Frontal cortex (tissue), 4 donors: ENCODE data around the gene TGFBRAP1. TPM values are rescaled to one million over a fixed set of nuclear protein-coding genes. Genes with fewer than 3 reads are reported as not detected.
"Not testable (repeated sequence)": the region's sequence is repeated elsewhere in the genome, so short reads cannot be mapped to it uniquely, and the experiment has no call there.

Source experiments
- DNase-seq, 2 donors: peaks; one replicate each; pipeline ENCODE4 v3.0.0; 2012; ENCODE audit warnings: low spot score in 2 of 2
- FAIRE-seq: peaks from 2 replicates; lab custom pipeline; 2012; peaks lifted over from hg19 to GRCh38; lab: Jason Lieb, UNC
- total RNA-seq: library from RNA; depleted of rRNA; stranded (reverse); fragments of >200 nt; gene quantifications from one replicate; pipeline ENCODE4 v1.2.3, GENCODE V29; 2014
- donor health status: control.
- donor health status: control.
- donor health status: control.

TGFBRAP1 gene
- total RNA-seq, 1 donor from 2014 or later, result 20.4 TPM

DNA sequence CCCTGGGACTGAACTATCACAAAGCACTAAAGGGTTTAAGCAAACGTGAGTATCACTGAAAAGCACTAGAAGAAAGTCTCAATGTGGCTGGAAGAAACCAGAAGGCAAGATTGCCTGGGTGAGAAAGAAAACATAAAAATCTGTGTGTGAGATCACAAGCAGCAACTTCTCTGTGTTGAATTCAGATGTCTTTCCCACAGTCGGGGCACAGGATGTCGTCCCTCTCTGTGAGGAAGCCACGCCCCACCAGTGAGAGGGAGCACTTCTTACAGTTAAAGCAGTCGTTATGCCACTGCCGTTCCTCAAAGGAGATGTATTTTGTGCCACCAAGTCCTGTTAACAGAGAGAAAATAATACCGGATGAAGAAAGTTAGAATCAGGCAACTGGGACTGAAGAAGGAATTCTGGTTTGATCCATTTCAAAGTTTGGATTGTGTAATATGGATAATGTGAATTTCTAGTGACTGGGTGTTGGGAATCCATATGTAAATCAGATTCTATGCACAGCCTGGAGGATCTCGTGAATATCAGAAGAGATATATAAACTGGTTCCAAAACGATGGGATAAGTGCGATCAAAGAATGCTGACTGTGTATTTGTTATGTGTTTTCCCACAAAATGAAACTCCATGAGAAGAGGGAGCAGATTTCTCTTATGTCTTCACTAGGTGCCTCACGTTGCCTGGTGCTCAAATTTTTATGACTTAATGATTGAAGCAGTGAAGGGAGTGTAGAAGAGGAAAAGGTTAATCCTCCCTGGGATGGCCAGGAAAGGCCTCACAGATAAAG lies 31.8 kb upstream of the TGFBRAP1 start:
- DNase-seq, result no peak
- no peak for FAIRE-seq

GRCh38 chr2:105358593-105358992 lies 29.1 kb upstream of the TGFBRAP1 start:
- no peak for DNase-seq
- no peak for FAIRE-seq

DNA sequence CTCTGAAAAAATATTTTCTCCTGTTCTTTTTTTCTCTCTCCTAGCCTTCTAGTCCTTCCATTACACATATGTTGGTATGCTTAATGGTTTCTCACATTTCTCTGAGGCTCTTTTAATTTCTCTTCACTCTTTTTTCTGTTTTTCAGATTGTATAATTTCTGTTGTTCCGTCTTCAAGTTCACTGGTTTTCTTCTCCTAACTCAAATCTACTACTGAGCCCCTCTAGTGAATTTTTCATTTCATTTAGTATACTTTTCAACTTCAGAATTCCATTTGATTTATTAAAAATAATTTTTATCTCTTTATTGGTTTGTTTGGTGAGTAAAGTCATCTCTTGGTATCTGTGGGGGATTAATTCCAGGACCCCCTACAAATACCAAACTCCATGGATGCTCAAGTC lies 27.6 kb upstream of the TGFBRAP1 start:
- DNase-seq (no peak), FAIRE-seq (no peak)

DNA sequence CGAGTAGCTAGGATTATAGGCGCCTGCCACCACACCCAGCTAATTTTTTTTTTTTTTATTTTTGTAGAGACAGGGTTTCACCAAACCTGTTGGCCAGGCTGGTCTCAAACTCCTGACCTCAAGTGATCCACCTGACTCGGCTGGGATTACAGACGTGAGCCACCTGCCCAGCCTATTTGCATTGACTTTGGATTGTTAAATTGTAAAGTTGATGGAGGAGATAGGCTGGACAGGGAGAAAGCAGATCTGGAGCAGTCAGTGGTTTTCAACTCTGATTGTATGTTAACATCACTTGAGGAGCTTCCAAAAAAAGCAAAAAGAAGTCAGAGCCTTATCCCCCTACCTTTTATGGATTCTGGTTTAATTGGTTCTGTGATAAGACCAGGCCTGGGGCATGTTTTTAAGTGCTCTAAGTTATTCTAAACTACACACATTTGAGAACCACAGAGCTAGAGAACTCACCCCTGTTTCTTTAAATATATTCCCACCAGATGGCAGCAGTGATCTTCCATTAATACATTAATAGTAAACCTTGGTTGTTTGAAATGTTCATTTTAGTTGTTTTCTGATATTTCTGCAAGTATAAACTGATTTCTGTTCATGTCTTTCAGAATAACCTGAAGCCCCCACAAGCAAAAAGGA lies 15.3 kb upstream of the TGFBRAP1 start:
- DNase-seq (no peak), FAIRE-seq (no peak)

GRCh38 chr2:105339414-105339813 lies 9.9 kb upstream of the TGFBRAP1 start:
- no peak for FAIRE-seq
- DNase-seq, result no peak

DNA sequence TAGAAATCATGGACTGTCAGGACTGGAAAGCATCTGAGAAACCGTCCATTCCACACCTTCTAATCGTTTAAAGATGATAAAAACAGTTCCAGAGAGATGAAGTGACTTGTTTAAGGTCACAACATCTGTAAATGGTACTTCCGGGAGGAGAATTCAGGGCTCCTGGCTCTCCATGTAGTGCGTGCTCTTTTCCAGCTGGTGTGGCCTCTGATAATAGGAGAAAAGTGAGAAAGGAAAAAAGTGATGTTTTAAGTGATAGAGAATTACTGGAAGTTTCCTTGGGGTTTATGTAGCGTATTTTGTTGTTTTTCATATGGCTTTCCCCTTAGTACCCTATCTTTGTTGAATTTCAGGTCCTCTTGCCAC lies 8.5 kb upstream of the TGFBRAP1 start:
- DNase-seq, result no peak
- FAIRE-seq, result no peak

DNA sequence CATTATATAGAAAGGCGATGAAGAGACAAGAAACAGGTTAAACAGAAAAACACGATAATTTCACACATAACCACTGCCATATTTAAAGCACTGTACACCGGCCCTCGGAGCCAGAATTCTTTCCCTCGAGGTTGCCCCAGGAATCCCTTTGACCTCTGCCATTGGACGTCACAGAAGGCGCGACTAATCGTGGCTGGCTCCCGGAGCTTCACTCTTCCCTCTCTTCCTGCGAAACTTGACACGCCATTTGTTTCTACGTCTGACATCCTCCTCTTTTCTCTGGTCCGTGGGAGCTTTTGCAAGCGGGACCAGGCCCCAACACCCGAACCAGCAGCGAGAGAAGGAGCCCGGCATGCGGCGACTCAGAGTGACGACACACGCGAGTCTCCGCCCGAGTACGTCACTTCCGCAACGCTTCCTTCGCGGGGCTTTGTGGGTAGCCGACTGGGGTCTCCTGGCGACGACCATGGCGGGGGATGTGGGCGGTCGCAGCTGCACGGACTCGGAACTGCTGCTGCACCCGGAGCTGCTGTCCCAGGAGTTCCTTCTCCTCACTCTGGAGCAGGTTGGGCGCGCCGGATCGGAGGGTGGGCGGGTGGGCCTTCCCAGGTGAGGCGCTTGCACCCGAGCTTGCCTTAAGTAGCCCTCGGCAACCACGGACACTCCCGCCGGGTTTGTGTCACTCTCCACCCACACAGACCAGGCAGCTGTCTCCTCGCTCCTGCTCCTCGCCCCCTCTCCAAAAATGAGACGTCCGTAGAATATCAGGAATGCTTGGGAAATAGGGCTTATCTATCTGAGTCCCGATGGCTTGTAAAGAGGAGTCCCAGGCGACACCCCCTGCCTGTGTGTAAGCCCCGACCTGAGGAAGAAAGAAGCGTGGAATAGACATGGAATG lies 7.8 kb upstream of the TGFBRAP1 start, which contains the start of gene C2orf49:
C2orf49 (plus strand) TSS at position 419 of the 898 bp plus-strand sequence; CDS start at position 467, 48 bp downstream.
- DNase-seq (peak; percentile 68 to 79), FAIRE-seq (no peak)

DNA sequence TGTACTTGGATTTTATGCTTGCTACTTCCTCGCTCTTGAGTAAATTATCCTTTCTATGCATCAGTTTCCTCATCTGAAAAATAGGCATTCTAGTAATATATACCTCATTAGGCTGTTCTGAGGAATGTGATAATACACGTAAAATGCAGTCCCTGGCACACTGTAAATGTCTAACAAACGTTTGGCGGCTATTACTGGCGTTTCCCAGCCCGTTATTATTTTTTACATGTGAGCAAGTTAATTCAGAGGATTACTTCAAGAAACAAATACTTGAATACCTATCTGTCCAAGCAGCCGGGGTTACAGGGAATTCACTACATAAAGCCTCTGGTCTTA lies 7.2 kb upstream of the TGFBRAP1 start:
- FAIRE-seq, result no peak
- DNase-seq, result no peak

- FAIRE-seq (no peak), DNase-seq (no peak)
Measured at GRCh38 chr2:105335469-105335868, 5.9 kb upstream of the TGFBRAP1 start.

DNA sequence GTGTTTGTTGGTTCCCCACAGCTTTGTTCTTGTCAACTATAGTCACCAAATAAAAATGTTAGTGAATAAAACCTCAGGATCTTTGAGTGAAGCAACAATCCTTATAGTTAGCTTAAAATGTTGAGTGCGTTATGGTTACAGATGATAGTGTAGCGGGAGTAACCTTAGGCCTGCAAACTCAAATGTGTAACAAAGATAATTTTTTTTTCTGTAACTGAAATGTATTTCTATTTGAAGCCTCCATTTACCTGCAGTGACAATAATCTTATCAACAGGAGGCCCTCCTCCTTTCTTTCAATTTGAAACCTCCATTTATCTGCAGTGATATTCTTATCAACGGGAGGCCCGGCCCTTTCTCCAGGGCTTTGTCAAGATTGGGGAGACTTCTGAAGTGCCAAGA lies 4.7 kb upstream of the TGFBRAP1 start:
- DNase-seq (no peak), FAIRE-seq (no peak)

- DNase-seq, result no peak
- no peak for FAIRE-seq
Measured at GRCh38 chr2:105330681-105331375, 1.3 kb upstream of the TGFBRAP1 start.

GRCh38 chr2:105329197-105329554 lies 359 bp downstream of the TGFBRAP1 start:
- FAIRE-seq (no peak), DNase-seq (peak in 1 of 2 donors; percentile 35)

DNA sequence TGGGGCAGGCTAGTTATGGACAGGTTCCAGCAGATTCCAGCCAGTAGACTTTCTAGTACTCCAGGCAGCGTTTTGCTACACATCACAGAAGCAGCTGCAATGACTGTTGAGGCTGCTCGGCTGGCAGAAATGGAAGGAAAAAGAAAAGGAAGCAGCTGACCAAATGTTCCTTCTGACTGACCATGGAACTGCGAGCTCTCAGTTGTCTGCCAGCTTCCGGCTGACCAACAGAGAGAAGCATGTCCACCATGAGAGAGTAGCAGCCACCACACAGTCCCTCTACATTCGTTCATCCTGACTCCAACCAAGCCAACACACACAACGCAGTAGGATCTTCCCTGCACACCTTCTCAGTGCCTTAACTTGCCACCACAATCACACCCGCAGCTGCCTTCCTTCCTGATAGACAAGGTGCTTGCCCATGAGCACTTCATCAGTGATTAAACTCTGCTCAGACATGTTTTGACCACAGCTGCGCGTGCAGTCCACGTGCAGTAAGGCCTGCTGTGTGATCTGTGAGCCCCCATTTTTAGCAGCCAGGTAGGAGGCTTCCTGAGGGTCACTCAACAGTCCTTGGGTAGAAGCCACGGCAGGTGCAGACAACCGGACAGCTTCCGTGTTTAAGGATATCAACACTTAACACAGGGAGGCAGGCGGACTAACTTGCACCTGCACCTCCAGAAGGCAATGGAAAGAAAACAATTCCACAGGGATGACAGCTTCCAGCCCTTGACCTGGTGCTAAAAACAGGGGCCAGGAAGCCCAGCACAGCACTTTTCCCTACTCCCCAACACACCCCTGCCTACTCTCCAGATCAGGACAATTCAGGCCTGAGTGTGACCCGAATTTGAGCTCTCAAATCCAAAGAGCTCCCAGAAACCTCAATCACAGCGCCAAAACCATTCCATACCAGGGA lies 996 bp downstream of the TGFBRAP1 start:
- peak in 1 of 2 donors; percentile 40 for DNase-seq
- FAIRE-seq, result no peak

DNA sequence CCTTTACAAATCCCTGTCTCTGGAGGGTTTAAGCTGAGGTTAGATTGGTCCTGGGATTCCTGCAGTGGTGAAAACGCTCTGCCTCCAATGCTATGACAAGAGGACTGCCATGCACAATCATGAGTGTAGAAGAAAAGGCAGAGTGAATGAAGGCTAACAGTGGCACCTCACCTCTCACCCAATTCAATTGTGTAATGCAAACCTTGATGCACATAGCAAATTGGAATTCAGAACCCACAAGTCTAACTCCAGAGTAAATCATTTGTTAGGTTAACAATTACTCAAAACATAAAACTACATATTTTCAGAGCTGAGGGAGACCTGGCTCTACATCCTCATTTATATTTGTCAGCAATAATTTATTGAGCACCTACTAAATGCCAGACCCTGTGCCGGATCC lies 1.8 kb downstream of the TGFBRAP1 start:
- DNase-seq (no peak), FAIRE-seq (no peak)

DNA sequence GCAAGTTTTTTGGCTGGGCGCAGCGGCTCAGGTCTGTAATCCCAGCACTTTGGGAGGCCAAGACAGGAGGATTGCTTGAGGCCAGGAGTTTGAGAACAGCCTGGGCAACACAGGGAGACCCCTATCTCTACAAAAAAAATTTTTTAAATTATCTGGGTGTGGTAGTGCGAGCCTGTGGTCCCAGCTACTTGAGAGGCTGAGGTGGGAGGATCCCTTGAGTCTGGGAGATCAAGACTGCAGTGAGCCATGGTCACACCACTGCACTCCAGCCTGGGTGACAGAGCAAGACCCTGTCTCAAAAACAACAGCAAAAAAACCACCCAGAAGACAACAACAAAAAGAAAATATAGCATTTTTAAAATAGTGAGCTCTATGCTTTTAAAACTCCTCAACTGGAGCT lies 2.3 kb downstream of the TGFBRAP1 start:
- not testable (repeated sequence) for FAIRE-seq, DNase-seq

GRCh38 chr2:105325389-105325963 lies 4.1 kb downstream of the TGFBRAP1 start:
- DNase-seq (no peak), FAIRE-seq (no peak)

DNA sequence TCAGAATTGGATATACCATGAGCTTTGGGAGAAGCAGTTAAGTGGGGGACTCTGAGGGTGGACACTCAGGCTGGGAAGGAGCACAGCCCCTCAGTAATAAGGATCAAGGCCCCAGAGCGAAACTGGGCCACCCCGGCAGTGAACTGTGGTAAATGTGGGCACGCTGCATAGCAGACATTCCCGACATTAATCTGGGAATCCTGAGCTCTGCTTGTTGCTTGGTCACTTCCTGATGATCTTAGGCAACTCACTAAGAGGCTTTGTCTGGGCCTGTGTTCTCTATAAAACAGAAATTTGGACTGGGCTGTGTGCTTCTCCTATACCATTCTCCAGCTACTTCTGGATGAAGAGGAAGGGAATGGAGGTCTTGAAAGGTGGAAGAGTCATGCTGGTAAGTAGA lies 4.8 kb downstream of the TGFBRAP1 start:
- DNase-seq (no peak), FAIRE-seq (no peak)

- no peak for FAIRE-seq
- DNase-seq, result no peak
Measured at GRCh38 chr2:105324101-105324500, 5.4 kb downstream of the TGFBRAP1 start.

- FAIRE-seq (no peak), DNase-seq (no peak)
Measured at GRCh38 chr2:105323111-105323510, 6.4 kb downstream of the TGFBRAP1 start.
